ENCODE data around the gene SLC25A4. TPM values are rescaled to one million over a fixed set of nuclear protein-coding genes. Genes with fewer than 3 reads are reported as not detected.
"Not testable (repeated sequence)": the region's sequence is repeated elsewhere in the genome, so short reads cannot be mapped to it uniquely, and the experiment has no call there.

SLC25A4 gene
- polyA plus RNA-seq, 1 experiment, result 17.6 TPM

GRCh38 chr4:185194924-185195888 lies 52.1 kb downstream of the SLC25A4 start:
- Histone ChIP-seq H3K4me3 (ENCODE audit: low read depth, low read length) (no peak overlapping the region), H3K9me3 (ENCODE audit: control insufficient read depth, insufficient read depth, low read length) (no peaks in the 10 kb centered on the region), H3K27me3 (ENCODE audit: control insufficient read depth, insufficient read depth, low read length) (no peaks in the 10 kb centered on the region), H3K27ac (ENCODE audit: low read depth, low read length) (no peak overlapping the region)
- TF ChIP-seq, protein P1, sequence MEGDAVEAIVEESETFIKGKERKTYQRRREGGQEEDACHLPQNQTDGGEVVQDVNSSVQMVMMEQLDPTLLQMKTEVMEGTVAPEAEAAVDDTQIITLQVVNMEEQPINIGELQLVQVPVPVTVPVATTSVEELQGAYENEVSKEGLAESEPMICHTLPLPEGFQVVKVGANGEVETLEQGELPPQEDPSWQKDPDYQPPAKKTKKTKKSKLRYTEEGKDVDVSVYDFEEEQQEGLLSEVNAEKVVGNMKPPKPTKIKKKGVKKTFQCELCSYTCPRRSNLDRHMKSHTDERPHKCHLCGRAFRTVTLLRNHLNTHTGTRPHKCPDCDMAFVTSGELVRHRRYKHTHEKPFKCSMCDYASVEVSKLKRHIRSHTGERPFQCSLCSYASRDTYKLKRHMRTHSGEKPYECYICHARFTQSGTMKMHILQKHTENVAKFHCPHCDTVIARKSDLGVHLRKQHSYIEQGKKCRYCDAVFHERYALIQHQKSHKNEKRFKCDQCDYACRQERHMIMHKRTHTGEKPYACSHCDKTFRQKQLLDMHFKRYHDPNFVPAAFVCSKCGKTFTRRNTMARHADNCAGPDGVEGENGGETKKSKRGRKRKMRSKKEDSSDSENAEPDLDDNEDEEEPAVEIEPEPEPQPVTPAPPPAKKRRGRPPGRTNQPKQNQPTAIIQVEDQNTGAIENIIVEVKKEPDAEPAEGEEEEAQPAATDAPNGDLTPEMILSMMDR (IDR thresholded peaks at IDR 0.05; ENCODE audit: low read depth, low read length), result no peak
- DNase-seq (ENCODE audit: low read depth, low spot score), result no peak
- ChIA-PET CTCF (interaction anchor here (1.5 to 8.1 kb wide), 3 partner anchors 11 to 13 kb away, joined by 3 to 66 read pairs (median 21); no protein-coding TSS in a partner anchor), POLR2A (no interaction called here)

GRCh38 chr4:185196437-185196836 lies 53.4 kb downstream of the SLC25A4 start:
- ChIA-PET POLR2A (interaction anchor here (0.6 kb wide), 1 partner anchor 24 kb away, joined by 3 read pairs; no protein-coding TSS in a partner anchor), CTCF (interaction anchor here (0.6 to 8.1 kb wide), 3 partner anchors 12 to 100 kb away, joined by 3 to 66 read pairs (median 8); no protein-coding TSS in a partner anchor)
- Histone ChIP-seq H3K27me3 (ENCODE audit: control insufficient read depth, insufficient read depth, low read length) (no peaks in the 10 kb centered on the region), H3K9me3 (ENCODE audit: control insufficient read depth, insufficient read depth, low read length) (no peaks in the 10 kb centered on the region), H3K4me3 (ENCODE audit: low read depth, low read length) (no peak overlapping the region), H3K27ac (ENCODE audit: low read depth, low read length) (no peak overlapping the region)
- TF ChIP-seq, protein P1 (IDR thresholded peaks at IDR 0.05; ENCODE audit: low read depth, low read length), result no peak
- DNase-seq (ENCODE audit: low read depth, low spot score), result no peak

DNA sequence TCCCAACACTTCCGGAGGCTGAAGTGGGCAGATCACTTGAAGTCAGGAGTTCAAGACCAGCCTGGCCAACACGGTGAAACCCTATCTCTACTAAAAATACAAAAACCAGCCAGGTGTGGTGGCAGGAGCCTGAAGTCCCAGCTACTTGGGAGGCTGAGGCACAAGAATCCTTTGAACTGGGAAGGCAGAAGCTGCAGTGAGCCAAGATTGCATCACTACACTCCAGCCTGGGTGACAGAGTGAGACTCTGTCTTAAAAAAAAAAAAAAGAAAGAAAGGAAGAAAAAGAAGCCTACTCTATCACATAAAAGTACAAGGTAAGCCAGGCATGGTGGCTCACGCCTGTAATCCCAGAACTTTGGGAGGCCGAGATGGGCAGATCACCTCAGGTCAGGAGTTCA lies 55.1 kb downstream of the SLC25A4 start:
- H3K27ac ChIP-seq (ENCODE audit: low read depth, low read length); H3K27me3 ChIP-seq (ENCODE audit: control insufficient read depth, insufficient read depth, low read length); H3K9me3 ChIP-seq (ENCODE audit: control insufficient read depth, insufficient read depth, low read length); DNase-seq (ENCODE audit: low read depth, low spot score); POLR2A ChIA-PET; H3K4me3 ChIP-seq (ENCODE audit: low read depth, low read length): not testable (repeated sequence)
- CTCF ChIA-PET, result interaction anchor here (8.1 kb wide), 1 partner anchor 14 kb away, joined by 66 read pairs; no protein-coding TSS in a partner anchor

Other genes with a start within 250 kb of the SLC25A4 start
- gene HELT, start 124.8 kb upstream of the SLC25A4 start, polyA plus RNA-seq (2011; rRNA removed), result not detected in 2 replicates
- gene CFAP97, start 60.7 kb downstream of the SLC25A4 start, polyA plus RNA-seq (2011; rRNA removed), result 33.5 and 51.1 TPM in 2 replicates
- 12.6 and 12.7 TPM in 2 replicates for gene SNX25, start 66.3 kb downstream of the SLC25A4 start, polyA plus RNA-seq (2011; rRNA removed)